AG08396 (cell line): ENCODE data around the gene PRDM8.

ENCODE experiments used
- DNase-seq: peaks from one replicate; pipeline ENCODE4 v3.0.0; 2012; ENCODE audit warnings: low spot score, mixed read lengths

PRDM8 gene

DNA sequence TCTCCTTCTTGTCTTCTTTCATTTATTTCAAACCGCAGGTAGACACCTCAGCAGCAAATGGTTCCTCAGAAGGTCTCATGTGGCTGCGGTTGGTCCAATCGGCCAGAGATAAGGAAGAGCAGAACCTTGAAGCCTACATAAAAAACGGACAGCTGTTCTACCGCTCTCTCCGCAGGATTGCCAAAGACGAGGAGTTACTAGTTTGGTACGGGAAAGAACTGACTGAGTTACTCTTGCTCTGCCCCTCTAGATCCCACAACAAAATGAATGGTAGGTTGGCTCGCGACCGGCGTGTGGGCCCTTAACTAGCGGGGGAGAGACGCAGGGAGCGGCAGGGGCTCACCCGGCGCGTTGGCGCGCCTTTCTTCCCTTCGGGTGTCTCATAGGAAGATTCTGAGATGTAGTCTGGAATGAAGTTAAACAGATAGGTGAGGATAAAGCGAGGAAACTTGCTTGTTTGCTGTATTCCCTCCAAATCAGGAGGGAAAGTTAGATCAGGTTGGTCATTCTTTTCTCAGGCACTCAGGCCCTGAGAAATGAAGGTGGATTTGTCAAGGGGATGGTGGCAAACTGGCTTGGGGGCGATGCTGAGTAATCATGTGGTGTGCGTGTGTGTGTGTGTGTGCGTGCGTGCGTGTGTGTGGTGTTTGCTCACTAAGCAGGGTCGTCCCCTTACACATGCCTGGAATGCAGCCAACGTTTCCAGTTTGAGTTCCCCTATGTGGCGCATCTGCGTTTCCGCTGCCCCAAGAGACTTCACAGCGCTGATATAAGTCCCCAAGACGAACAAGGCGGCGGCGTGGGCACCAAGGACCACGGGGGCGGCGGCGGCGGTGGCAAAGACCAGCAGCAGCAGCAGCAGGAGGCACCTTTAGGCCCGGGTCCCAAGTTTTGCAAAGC, 4.2 kb downstream of the PRDM8 start:
- no peak for DNase-seq

DNA sequence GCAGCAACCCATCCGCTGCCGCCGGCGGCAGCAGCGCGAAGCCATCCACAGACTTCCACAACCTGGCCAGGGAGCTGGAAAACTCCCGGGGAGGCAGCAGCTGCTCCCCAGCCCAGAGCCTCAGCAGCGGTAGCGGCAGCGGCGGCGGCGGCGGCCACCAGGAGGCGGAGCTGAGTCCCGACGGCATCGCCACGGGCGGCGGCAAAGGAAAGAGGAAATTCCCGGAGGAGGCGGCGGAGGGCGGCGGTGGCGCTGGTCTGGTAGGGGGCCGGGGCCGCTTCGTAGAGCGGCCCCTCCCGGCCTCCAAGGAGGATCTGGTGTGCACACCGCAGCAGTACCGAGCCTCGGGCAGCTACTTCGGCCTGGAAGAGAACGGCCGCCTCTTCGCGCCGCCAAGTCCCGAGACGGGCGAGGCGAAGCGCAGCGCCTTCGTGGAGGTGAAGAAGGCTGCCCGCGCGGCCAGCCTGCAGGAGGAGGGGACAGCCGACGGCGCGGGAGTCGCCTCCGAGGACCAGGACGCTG, 4.9 kb downstream of the PRDM8 start:
- peak; percentile 90 for DNase-seq

DNA sequence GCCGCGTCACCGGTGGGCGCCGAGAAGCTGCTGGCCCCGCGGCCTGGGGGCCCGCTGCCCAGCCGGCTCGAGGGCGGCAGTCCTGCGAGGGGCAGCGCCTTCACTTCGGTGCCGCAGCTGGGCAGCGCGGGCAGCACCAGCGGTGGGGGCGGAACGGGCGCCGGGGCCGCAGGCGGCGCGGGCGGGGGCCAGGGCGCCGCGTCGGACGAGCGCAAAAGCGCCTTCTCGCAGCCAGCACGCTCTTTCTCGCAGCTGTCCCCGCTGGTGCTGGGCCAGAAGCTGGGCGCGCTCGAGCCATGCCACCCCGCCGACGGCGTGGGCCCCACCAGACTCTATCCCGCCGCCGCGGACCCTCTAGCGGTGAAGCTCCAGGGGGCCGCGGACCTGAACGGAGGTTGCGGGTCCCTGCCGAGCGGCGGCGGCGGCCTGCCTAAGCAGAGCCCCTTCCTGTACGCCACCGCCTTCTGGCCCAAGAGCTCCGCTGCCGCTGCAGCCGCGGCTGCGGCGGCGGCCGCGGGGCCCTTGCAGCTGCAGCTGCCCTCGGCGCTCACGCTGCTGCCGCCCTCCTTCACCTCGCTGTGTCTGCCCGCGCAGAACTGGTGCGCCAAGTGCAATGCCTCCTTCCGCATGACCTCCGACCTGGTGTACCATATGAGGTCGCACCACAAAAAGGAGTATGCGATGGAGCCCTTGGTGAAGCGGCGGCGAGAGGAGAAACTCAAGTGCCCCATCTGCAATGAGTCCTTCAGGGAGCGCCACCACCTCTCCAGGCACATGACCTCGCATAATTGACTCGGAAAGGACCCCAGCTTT, 5.6 kb downstream of the PRDM8 start:
- DNase-seq = no peak

DNA sequence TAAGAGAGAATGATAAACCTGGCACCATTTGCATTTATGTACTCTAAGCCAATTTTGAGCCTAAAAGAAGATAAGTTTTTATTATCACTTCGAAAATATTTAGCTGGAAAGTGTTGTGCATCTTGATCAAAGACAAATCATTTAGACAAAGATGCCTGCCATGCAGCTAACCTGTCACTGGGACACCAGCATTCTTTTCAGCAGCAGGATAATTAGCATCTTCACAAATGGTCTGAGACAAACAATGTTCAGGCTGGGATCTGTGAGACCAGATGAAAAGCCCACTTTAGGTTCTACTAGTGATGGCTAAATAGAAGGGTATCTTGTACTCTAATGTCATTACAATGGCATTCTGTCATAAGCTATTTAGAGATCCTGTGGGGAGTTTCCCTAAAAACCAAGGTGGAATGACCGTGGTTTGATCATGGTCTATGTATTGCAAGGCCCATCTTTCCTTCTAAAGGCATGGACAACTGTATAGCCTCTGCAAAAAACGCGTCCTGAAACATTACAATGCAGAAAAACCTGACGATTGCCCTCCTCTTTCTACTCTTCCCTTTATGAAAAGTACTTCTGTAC, 7.2 kb downstream of the PRDM8 start:
- DNase-seq = no peak

DNA sequence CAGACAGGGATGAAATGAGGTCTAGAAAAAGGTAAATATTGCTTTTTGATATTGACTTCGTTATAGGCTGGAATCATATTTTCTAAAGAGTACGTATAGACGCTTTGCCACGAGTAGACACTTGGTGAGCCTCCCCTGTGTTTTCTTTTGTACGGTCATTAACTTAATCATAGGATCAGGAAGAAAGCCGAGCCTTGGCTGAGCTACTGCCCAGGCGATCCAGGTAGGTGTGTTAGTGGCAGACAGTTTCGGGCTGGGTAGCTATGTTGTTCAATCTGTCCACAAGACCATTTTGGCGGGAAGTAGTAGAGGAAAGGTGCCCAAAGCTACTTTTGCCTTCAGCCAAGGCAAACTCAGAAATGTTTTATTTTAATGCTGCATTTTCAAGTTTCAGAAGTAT, 8.8 kb downstream of the PRDM8 start:
- no peak for DNase-seq

DNA sequence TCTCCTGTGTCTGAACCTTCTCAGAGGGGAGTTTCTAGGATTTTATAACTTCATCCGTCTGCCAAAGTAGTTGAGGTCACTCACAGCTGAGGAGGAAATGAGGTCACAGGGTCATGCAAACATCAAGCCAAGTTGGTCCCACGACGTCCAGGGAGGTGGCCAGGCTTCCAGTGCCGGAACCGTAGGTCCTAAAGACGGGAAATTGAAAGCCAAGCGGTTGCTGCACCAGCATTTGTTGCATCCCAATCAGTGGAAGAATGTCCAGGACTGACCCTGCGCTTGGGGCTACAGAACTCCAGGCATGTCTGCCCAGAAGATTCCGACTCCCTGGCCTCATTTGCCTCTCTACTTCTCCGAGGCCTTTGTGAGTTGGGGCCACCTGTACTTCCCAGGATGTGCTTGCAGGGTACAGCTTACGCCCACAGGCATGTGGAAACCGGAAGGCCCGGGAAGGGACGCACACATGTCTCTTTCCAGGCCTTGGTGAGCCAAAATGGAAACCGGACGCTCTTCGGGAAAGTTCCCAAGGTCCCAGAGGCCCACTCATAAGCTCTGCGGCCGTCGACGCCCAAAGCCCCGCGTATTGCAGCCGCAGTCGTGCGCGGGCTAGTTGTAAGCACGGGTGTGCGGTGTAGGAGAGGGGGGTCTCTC, 9.3 kb downstream of the PRDM8 start:
- DNase-seq = no peak

DNA sequence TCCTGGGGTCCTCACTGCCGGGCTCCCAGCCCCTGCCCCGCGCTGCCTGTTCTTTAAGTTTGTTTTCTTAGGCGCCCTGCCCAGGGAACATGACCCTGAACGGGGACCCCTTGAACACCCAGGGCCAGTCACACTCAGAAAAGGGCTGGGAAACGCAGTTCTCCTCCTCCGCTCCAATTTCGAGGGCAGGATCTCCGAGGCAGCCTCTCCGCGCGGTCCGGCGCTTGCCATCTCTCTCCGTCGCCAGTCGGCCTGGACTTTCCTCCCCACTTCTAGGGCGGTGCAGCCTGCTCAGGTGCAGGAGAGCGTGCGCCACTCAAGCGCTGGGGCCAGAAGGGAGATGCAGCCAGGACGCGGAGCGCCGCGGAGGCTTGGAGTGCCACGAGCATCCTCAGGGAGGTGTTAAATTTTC, 9.9 kb downstream of the PRDM8 start:
- DNase-seq = no peak

DNA sequence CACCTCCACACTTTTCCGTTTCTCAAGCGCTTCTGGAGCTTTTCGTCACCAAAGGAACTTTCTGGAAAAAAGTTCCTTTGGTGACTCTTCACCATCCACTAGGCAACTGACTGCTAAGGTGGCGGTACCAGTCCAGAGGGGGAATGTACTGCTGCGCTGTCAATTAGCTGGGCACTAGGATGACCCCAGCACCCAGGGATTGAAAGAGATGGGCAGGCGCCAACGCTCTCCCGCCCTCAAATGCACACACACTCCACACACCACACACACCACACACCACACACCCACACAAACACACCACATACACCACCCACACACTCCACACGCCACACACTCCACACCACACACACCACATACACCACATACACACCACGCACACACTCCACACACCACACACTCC, 10.4 kb downstream of the PRDM8 start:
- no peak for DNase-seq

DNA sequence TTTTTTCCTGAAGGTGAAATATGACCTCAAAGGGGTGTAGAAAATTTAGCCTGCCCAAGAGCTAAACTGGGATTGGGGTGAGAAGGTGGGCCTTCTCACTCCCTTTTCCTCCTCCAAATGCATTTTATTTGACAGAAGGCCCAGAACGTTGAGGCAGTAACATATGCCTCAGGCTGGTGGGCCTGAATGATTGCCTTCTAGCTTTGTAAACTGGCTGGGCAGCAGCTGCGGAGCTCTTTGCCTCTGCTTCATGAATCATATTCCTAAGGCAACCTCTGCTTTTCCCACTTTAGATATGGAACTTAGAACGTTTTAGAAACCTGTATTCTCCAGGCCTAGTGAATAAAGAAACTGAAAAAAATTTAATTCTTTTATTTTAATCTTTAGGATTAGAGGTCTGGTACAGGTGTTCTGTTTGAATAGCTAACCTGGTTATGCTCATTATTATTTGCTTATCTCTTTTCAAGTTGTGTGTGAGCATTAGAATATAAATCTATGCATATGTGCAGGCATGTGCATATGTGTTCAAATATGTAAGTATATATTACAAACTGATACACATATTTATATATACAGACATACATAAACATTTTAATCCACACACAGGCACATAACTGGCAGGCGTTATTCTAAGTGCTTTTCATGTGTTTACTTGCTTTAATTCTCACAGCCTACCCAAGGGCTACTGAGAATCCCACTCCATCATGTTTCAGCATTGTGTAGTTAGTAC, 11.5 kb downstream of the PRDM8 start:
- no peak for DNase-seq

DNA sequence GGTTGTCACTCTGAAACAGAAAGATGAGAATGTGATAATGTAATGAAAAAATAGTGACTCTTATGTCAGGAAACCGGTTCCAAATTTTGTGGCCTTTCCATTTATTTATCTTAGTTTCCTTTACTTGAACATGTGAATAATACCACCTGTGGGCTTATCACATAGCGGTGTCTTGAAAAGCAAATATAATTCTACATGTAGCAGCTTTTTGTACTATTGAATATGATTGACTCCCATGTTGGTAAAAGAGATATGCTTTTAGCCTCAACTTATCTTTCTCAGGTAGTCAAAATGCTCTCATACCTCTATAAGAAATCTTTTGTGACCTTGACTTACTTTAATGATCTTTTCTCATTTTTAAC, 12.0 kb downstream of the PRDM8 start:
- DNase-seq = no peak

DNA sequence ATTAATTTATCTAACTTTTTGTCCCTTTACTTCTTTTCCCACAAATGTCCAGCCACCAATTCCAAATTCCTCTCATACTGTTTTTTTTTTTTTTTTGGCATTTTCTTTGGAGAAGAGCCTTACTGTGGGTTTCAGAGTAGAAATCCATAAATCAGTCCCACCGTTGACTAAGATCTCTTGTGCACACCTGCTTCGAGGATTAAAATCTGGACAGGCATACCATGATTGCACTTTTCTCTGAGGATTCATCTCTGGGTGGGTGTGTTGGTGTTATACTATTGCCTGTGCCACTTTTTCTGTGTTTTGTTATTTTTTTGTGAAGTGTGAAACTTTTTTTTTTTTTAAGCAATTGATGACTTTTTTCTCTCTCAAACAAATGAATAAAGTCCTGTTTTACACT, 13.2 kb downstream of the PRDM8 start:
- no peak for DNase-seq

DNA sequence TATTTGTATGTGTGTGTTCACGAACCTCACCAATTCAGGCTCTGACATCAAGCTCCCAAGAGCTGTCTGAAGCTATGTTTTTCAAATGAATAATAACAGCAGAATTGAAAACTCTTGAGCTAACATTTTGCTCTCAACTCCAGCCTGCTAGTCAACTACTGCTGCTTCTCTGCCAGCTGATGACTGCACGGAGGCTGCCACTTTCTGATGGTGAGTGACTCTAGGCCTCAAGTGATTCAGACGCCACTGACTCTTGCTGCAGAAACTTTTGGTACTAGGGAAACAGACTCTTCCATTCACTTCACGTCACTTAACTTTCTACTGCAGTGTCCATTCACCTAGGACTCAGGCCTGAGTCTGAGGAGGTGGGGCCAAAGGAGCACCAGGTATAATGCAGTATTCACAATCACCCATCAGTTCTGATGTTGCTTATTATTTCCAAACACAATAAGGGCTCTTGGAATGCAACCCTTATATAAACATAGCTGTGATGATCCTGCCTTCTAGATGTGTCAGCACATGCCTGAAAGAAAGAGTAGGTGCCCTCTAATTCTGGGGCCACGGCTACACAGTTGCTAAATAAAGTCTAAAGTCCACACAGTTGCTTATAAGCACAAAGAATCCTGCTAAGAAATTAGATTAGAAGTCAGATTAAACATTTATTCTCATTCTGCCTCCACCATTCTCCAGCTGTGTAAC, 16.0 kb downstream of the PRDM8 start:
- peak; percentile 68 for DNase-seq

DNA sequence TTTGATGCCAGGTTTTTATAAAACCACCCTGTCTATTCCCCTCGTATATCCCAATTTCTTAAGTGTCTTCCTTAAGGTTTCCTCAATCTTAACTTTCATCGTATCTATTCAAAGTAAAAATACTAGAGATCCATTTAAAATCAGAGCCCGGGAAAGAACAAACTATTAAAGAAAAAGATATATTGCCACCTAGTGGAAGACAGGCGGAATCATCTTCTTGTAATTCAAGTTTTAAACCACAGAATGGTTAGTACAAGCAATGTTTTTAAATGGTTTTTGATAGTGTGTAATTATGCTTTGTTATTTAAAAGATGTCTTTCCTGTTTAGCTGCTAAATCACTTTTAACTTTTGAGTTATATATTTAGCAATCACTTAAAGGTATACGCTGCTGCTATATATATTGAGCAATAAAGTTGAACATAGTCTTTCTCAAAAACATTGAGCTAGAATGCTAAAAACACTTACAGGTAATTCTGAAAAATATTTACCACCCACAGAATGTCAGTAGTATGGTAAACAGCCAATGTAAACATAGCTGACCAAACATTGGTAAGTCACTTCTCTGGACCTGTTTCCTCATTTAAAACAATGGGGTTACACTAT, 18.2 kb downstream of the PRDM8 start:
- no peak for DNase-seq

DNA sequence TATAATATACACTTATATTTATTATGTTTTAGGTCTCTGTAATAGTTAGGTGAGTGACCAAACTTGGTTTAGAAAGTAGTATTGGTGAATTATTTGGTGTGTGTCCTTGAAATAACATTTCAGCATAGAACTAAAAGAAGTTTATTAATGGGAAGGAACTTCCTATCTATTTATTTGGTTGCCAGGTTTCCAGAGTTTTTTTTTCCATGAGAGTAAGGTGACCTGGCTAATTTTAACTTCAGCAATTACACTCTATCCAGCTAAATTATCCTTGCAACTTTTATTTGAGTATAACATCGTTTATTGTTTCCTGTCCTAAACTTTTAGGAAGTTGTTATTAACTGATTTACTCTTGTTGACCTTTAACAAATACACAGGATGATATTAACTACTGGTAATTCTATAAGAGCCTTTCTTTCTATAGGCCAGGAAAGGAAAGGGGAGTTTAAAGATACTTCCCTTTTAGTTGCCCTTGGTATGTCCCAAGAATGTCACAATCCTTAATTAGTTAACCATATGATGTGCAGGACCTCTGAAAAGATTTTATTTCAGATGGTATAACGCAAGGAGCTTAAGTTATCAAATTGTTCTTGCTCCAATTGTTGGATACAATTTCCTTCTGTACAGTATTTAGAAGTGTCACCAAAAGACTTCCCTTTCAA, 18.9 kb downstream of the PRDM8 start:
- DNase-seq = no peak

DNA sequence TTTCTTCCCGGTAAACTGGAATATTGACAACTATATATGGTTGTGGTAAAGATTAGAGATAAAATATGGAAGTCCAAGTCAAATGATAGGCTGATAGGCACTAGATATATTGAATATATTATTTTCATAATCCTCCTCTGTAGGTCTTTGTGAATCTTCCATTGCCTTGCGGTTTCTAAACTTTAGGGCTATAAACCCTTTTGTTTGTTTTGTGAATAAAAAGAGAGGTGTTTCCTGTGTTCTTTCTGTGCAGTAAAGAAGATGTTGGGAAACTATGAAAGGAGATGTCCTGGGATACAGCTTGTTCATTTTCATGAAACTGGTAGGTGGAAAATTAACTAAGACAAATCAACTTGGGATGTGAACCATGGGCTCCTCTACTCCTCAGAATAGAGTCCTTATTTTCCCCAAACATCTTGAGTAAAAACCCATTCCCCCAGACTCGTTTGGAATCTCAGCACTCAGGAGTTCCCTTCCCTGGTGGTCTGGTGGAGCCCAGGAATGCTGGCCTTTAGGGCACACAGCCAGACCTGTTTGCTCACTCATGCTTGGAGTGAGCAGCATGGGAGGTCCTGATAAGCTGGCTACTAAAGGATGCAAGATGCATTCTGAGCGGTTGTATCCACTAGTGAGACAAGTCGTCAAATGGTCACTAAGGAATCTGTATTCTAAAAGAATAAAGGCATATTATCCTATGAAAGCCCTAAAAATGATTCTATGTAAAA, 22.2 kb downstream of the PRDM8 start:
- DNase-seq = no peak

DNA sequence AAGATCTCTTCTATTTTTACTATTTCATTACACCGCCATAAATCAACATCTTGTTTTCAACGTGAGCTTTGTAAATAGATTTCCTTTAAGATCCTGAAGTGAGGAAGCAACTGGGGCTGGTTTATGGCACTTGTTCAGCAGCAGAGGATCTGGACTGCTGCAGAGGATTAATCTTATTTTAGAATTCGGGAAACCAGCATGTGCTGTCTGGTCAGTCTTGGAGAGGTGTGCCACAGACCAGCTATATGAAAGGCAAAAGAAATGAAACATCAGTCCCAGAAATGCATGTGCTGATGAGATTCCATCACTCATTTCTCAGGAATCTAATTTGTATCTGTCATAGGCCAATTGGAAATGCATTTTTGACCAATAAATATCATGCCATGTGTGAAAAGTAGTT, 23.4 kb downstream of the PRDM8 start:
- DNase-seq = no peak

DNA sequence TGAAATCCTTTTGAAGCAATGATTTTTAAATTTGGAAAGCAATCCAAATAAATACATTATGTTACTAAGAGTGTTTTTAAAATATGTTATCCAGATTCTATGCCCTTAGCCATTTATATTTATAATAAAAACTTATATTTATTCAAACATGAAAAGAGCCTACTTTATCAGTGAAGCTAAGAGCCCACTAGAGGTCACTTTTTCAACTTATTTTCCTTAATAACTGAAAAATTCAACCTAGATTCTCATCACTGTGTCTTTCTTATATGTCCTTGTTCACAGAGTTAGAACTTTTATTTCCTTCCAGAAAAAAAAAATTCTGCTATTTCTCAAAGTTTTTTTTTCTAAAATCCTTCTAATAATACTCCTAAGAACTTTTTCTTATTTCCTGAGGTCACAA, 23.9 kb downstream of the PRDM8 start:
- no peak for DNase-seq

DNA sequence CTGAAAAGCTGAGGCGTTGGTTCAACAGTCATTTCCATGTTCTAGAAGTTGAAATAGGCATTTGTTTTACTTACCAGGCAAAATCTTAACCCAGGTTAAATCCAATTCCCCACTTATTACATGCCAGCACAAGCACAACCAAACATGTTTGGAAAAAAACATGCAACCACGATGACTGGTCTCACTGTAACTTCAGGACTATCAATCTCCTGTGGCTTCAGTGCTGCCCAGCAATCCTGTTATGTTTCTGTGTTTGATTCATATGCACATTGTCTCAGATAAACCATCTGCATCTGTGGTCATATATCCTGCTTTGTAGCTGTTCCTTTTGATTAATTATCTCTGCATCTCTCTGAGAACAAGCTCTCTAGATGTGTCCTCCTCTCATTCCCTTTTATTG, 28.3 kb downstream of the PRDM8 start:
- no peak for DNase-seq

DNA sequence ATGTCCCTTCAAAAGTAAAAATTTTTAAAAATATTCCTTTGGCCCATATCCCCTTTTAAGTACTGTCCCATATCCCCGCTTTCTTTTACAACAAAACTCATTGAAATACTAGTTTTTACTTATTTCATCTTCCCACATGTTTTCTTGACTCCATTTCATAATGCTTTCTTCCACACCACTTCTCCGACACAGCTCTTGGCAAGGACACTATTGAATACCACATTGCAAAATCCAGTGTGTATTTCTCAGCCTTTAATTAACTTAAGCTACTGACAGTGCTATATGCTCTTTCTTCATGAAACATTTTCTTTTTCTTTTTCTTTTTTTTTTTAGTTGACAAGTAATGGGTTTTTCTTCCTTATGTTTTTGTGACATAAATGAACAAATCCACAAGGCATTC, 28.8 kb downstream of the PRDM8 start:
- DNase-seq = no peak
